Tibial artery (tissue), 4 donors: ENCODE data around the gene KNCN.

Experiments
- DNase-seq, 2 donors: peaks; one replicate each; pipeline ENCODE4 v3.0.0-alpha.2; 2019
- H3K27ac ChIP-seq, 2 donors: fragments of 200-600 bp; sonication (generic) in 1 of 2; 1 replicate in 1 of 2; 2 replicates in 1 of 2; pipeline ENCODE4 v1.5.1; 2018 to 2019; ENCODE audit warnings: mild to moderate bottlenecking in 1 of 2
- H3K27me3 ChIP-seq, 2 donors: fragments of 200-600 bp; sonication (generic) in 1 of 2; one replicate each; pipeline versions ENCODE4 v1.5.1 to v1.6.0; 2016 to 2019
- H3K36me3 ChIP-seq, 3 donors: fragments of 200-600 bp; sonication (generic) in 2 of 3; one replicate each; pipeline ENCODE4 v1.5.1; 2016 to 2019; ENCODE audit warnings: mild to moderate bottlenecking in 2 of 3
- H3K4me1 ChIP-seq, 4 donors: fragments of 200-600 bp; sonication (generic) in 2 of 4; 1 replicate in 3 of 4; 2 replicates in 1 of 4; pipeline ENCODE4 v1.5.1; 2016 to 2019
- H3K4me3 ChIP-seq, 2 donors: fragments of 200-600 bp; sonication (generic) in 1 of 2; 1 replicate in 1 of 2; 2 replicates in 1 of 2; pipeline ENCODE4 v1.5.1; 2018 to 2019; ENCODE audit warnings: mild to moderate bottlenecking in 2 of 2
- H3K9me3 ChIP-seq, 3 donors: fragments of 200-600 bp; sonication (generic) in 1 of 3; one replicate each; pipeline ENCODE4 v1.5.1; 2016 to 2019
- CTCF ChIP-seq, 2 experiments: fragments of 200-600 bp in 1 of 2; fragments of 450-650 bp in 1 of 2; IDR thresholded peaks; one replicate each; pipeline ENCODE4 v1.5.1; 2017 to 2019; ENCODE audit warnings: antibody characterized with exemption in 2 of 2, mild to moderate bottlenecking in 1 of 2, moderate library complexity in 1 of 2
- intact Hi-C: fragments of 100-400 bp; cut with DNase I; formaldehyde crosslinking; loops from one replicate; pipeline ENCODE4 v1.15.0; 2023; ENCODE audit warnings: low total_unique reads

The KNCN gene

GRCh38 chr1:46522969-46523320 lies 28.5 kb downstream of the KNCN start:
- Histone ChIP-seq H3K4me1 (peaks cover 0 to 8% (median 0%) of the 10 kb centered on the region in 4 donors), H3K9me3 (no peaks in the 10 kb centered on the region), H3K27ac (no peak overlapping the region), H3K27me3 (peaks cover 0 to 45% of the 10 kb centered on the region in 2 donors), H3K36me3 (no peaks in the 10 kb centered on the region), H3K4me3 (no peak overlapping the region)
- intact Hi-C loops: no loop called here
- no peak for DNase-seq
- TF ChIP-seq CTCF (IDR thresholded peaks at IDR 0.05): no peak

- TF ChIP-seq CTCF (IDR thresholded peaks at IDR 0.05): no peak
- no peaks in the 10 kb centered on the region for H3K9me3 ChIP-seq
- no peaks in the 10 kb centered on the region for H3K36me3 ChIP-seq
- DNase-seq: peak; percentile 64 to 73
- H3K4me1 ChIP-seq: peaks cover 0 to 8% (median 0%) of the 10 kb centered on the region in 4 donors
- no peak overlapping the region for H3K27ac ChIP-seq
- peaks cover 0 to 46% of the 10 kb centered on the region in 2 donors for H3K27me3 ChIP-seq
- no peak overlapping the region for H3K4me3 ChIP-seq
- intact Hi-C loops: no loop called here
Observed at GRCh38 chr1:46522184-46522968, 29.1 kb downstream of the KNCN start.

- no peaks in the 10 kb centered on the region for H3K36me3 ChIP-seq
- H3K9me3 ChIP-seq: no peaks in the 10 kb centered on the region
- H3K27me3 ChIP-seq: peaks cover 0 to 36% of the 10 kb centered on the region in 2 donors
- no peak for TF ChIP-seq CTCF (IDR thresholded peaks at IDR 0.05)
- H3K27ac ChIP-seq: no peak overlapping the region
- intact Hi-C loops: no loop called here
- peaks cover 0 to 8% (median 2%) of the 10 kb centered on the region in 4 donors for H3K4me1 ChIP-seq
- H3K4me3 ChIP-seq: no peak overlapping the region
- no peak for DNase-seq
Observed at GRCh38 chr1:46521414-46521813, 30.0 kb downstream of the KNCN start.

- H3K4me3 ChIP-seq: no peak overlapping the region
- DNase-seq: no peak
- intact Hi-C loops: no loop called here
- no peak overlapping the region for H3K27ac ChIP-seq
- H3K36me3 ChIP-seq: no peaks in the 10 kb centered on the region
- no peak for TF ChIP-seq CTCF (IDR thresholded peaks at IDR 0.05)
- peaks cover 0 to 8% (median 3%) of the 10 kb centered on the region in 4 donors for H3K4me1 ChIP-seq
- no peaks in the 10 kb centered on the region for H3K9me3 ChIP-seq
- peaks cover 0 to 25% of the 10 kb centered on the region in 2 donors for H3K27me3 ChIP-seq
Observed at GRCh38 chr1:46520063-46520911, 31.2 kb downstream of the KNCN start.

GRCh38 chr1:46519209-46519608 lies 32.2 kb downstream of the KNCN start:
- peaks cover 0 to 8% (median 3%) of the 10 kb centered on the region in 4 donors for H3K4me1 ChIP-seq
- H3K36me3 ChIP-seq: no peaks in the 10 kb centered on the region
- peaks cover 0 to 22% of the 10 kb centered on the region in 2 donors for H3K27me3 ChIP-seq
- H3K27ac ChIP-seq: no peak overlapping the region
- DNase-seq: no peak
- no peak overlapping the region for H3K4me3 ChIP-seq
- no peaks in the 10 kb centered on the region for H3K9me3 ChIP-seq
- no peak for TF ChIP-seq CTCF (IDR thresholded peaks at IDR 0.05)
- intact Hi-C loops: no loop called here
